ENCODE measurements around the gene KRTAP5-9. TPM values are rescaled to one million over a fixed set of nuclear protein-coding genes. Genes with fewer than 3 reads are reported as not detected.
"Not testable (repeated sequence)": the region's sequence is repeated elsewhere in the genome, so short reads cannot be mapped to it uniquely, and the experiment has no call there.

Gene KRTAP5-9
- total RNA-seq, 1 donor from 2014 or later: not detected

DNA sequence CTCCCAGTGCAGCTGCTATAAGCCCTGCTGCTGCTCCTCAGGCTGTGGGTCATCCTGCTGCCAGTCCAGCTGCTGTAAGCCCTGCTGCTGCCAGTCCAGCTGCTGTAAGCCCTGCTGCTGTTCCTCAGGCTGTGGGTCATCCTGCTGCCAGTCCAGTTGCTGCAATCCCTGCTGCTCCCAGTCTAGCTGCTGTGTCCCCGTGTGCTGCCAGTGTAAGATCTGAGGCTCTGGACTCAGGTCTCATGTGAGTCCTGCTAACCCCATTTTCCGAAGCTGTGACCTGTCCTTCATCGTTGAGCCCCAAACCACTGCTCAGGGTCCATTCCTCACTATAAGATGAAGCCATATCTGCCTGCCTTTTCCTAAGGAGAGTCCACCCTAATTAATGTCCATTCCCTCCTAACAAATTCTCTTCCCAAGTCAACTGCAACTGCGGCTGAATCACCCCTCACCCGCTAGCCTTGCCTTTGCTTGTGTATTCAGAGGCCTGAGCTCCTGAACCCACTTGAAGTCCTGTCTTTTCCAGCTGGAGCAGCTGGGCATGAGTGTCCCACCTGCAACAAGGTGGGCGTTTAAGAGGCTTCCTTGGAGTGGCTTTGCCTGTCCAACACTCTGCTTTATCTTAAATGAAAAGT lies 20.5 kb upstream of the KRTAP5-9 start:
- DNase-seq: no peak
- Histone ChIP-seq H3K27ac (replicated peaks) (no peak overlapping the region), H3K4me1 (no peaks in the 10 kb centered on the region), H3K9me3 (replicated peaks) (no peaks in the 10 kb centered on the region), H3K4me3 (no peak overlapping the region), H3K36me3 (no peaks in the 10 kb centered on the region), H3K27me3 (ENCODE audit: low read depth) (peaks cover 7% of the 10 kb centered on the region)
- intact Hi-C loops (cut with micrococcal nuclease): no loop called here
- TF ChIP-seq, protein P1, sequence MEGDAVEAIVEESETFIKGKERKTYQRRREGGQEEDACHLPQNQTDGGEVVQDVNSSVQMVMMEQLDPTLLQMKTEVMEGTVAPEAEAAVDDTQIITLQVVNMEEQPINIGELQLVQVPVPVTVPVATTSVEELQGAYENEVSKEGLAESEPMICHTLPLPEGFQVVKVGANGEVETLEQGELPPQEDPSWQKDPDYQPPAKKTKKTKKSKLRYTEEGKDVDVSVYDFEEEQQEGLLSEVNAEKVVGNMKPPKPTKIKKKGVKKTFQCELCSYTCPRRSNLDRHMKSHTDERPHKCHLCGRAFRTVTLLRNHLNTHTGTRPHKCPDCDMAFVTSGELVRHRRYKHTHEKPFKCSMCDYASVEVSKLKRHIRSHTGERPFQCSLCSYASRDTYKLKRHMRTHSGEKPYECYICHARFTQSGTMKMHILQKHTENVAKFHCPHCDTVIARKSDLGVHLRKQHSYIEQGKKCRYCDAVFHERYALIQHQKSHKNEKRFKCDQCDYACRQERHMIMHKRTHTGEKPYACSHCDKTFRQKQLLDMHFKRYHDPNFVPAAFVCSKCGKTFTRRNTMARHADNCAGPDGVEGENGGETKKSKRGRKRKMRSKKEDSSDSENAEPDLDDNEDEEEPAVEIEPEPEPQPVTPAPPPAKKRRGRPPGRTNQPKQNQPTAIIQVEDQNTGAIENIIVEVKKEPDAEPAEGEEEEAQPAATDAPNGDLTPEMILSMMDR (IDR thresholded peaks at IDR 0.05; ENCODE audit: borderline replicate concordance): no peak

DNA sequence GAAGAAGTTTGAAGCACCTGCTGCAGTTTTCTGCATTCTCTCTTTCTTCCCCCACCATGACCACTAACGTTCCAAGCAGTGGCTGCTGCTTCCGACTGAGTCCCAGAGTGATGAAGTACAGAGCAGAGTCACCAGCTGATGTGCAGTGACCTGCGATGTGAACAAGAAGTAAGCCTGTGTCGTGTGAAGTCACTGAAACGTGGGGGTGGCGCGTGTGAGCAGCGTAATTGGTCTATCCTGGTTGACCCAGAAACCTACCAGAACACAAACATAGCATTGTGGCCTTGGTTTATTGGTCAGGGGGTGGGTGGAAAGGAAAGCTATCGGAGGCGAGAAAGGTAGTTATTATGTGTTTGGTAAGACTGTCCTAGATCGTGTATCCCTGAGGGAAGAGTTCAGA lies 17.6 kb upstream of the KRTAP5-9 start:
- H3K4me1 ChIP-seq: no peaks in the 10 kb centered on the region
- peaks cover 4% of the 10 kb centered on the region for H3K27me3 ChIP-seq (ENCODE audit: low read depth)
- no peaks in the 10 kb centered on the region for H3K36me3 ChIP-seq
- no peak for DNase-seq
- intact Hi-C loops (cut with micrococcal nuclease): no loop called here
- no peak overlapping the region for H3K27ac ChIP-seq (replicated peaks)
- H3K4me3 ChIP-seq: no peak overlapping the region
- H3K9me3 ChIP-seq (replicated peaks): no peaks in the 10 kb centered on the region
- TF ChIP-seq, protein P1 (IDR thresholded peaks at IDR 0.05; ENCODE audit: borderline replicate concordance): no peak

DNA sequence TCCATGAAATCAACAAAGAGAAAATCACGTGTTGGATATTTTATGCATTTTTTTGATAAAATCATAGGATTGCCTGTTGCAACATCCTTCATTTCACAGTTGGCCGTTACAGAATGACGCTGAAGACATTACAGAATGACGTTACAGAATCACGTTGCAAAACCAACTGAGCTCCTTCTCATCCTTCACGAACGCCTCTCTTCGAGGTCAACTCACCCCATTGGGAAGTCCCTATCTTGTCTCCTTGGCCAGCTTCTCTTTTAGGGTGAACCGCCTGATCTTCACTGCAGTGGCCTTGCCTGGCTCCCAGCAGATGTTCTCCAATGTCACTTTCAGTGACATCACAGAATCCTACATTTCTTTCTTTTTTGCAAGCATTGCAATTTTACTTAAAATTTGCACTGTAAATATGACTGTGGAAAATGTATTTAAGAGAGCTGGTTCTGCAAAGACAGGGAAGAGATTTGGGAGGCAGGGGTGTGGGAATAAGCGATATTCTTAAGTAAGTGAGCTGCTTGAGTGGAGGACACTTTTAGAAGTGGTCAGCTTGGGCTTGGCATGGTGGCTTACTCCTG lies 16.1 kb upstream of the KRTAP5-9 start:
- Histone ChIP-seq H3K4me1 (no peaks in the 10 kb centered on the region), H3K4me3 (no peak overlapping the region), H3K27ac (replicated peaks) (no peak overlapping the region), H3K9me3 (replicated peaks) (no peaks in the 10 kb centered on the region), H3K36me3 (no peaks in the 10 kb centered on the region), H3K27me3 (ENCODE audit: low read depth) (no peaks in the 10 kb centered on the region)
- no peak for DNase-seq
- intact Hi-C loops (cut with micrococcal nuclease): no loop called here
- TF ChIP-seq, protein P1 (IDR thresholded peaks at IDR 0.05; ENCODE audit: borderline replicate concordance): no peak

DNA sequence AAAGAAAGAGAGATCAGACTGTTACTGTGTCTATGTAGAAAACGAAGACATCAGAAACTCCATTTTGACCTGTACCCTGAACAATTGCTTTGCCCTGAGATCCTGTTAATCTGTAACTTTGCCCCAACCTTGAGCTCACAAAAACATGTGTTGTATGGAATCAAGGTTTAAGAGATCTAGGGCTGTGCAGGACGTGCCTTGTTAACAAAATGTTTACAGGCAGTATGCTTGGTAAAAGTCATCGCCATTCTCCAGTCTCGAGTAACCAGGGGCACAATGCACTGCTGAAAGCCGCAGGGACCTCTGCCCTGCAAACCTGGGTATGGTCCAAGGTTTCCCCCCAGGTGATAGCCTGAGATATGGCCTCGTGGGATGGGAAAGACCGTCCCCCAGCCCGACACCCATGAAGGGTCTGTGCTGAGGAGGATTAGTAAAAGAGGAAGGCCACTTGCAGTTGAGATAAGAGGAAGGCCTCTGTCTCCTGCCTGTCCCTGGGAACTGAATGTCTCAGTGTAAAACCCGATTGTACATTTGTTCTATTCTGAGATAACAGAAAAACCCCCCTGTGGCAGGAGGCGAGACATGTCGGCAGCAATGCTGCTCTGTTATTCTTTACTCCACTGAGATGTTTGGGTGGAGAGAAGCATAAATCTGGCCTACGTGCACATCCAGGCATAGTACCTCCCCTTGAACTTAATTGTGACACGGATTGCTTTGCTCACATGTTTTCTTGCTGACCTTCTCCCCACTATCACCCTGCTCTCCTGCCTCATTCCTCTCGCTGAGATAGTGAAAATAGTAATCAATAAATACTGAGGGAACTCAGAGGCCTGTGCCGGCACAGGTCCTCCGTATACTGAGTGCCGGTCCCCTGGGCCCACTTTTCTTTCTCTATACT lies 13.3 kb upstream of the KRTAP5-9 start:
- H3K27ac ChIP-seq (replicated peaks); DNase-seq; H3K4me3 ChIP-seq; intact Hi-C loops (cut with micrococcal nuclease); H3K9me3 ChIP-seq (replicated peaks); H3K36me3 ChIP-seq; H3K4me1 ChIP-seq: not testable (repeated sequence)
- H3K27me3 ChIP-seq (ENCODE audit: low read depth): peaks cover 10% of the 10 kb centered on the region

DNA sequence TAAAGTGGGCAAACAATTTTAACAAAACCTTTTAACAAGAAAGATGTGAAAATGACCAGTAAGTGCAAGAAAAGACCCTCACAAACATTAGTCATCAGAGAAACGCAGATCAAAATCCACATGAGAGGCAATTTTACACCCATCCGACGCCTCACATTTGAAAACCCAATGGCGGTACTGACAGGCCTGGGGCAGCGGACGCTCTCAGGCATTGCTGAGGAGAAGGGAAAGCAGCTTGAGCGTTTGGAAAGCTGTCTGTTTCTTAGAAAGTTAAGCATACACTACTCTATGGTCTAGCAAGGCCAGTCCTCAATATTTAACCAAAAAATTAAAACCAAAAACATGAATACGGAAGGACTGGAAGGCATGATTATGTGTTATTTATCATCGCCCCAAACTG lies 12.4 kb upstream of the KRTAP5-9 start:
- no peak for DNase-seq
- intact Hi-C loops (cut with micrococcal nuclease): no loop called here
- TF ChIP-seq, protein P1 (IDR thresholded peaks at IDR 0.05; ENCODE audit: borderline replicate concordance): no peak
- Histone ChIP-seq H3K27me3 (ENCODE audit: low read depth) (peaks cover 10% of the 10 kb centered on the region), H3K4me1 (no peaks in the 10 kb centered on the region), H3K27ac (replicated peaks) (no peak overlapping the region), H3K9me3 (replicated peaks) (no peaks in the 10 kb centered on the region), H3K36me3 (no peaks in the 10 kb centered on the region), H3K4me3 (no peak overlapping the region)

Data from left ventricle myocardium inferior (tissue), 1 donor.